ENCODE measurements around the gene ABHD10. TPM values are rescaled to one million over a fixed set of nuclear protein-coding genes. Genes with fewer than 3 reads are reported as not detected.

The ABHD10 gene
- total RNA-seq (2014; rRNA removed; shearing (Covaris generic); ENCODE audit: low replicate concordance), result 20.0 and 52.4 TPM in 2 replicates

- Histone ChIP-seq H3K4me3 (ENCODE audit: low read length) (peak within 1 kb of the TSS; percentile 94), H3K9me2 (replicated peaks; ENCODE audit: insufficient read depth, low read length) (no peaks in the 10 kb centered on the region), H3K27ac (ENCODE audit: low read length) (peak within 1 kb of the TSS; percentile 59), H3K4me2 (ENCODE audit: low read depth, low read length, poor library complexity, severe bottlenecking) (peak within 1 kb of the TSS; percentile 83), H3K9me3 (ENCODE audit: low read length) (no peaks in the 10 kb centered on the region), H3K27me3 (ENCODE audit: low read length) (no peaks in the 10 kb centered on the region), H3K79me2 (ENCODE audit: low read length) (peaks cover 50% of the 10 kb centered on the region), H3K36me3 (ENCODE audit: insufficient read depth, low read length) (peaks cover 22% of the 10 kb centered on the region), H3K4me1 (ENCODE audit: low read length) (peaks cover 37% of the 10 kb centered on the region), H3K9ac (ENCODE audit: low read length) (peak within 1 kb of the TSS; percentile 92), H4K20me1 (ENCODE audit: insufficient read depth, low read depth, low read length) (no peaks in the 10 kb centered on the region), H2AFZ (ENCODE audit: low read length) (peak within 1 kb of the TSS; percentile 87)
- peak; percentile 99 for DNase-seq
These were observed at the start of gene ABHD10 for GRCh38 chr3:111978583-111979433. ABHD10 (plus strand) TSS chr3:111979026; CDS start chr3:111979062, 36 bp downstream.

- Histone ChIP-seq H3K9ac (ENCODE audit: low read length) (no peak overlapping the region), H3K27me3 (ENCODE audit: low read length) (no peaks in the 10 kb centered on the region), H3K9me3 (ENCODE audit: low read length) (no peaks in the 10 kb centered on the region), H3K9me2 (replicated peaks; ENCODE audit: insufficient read depth, low read length) (no peaks in the 10 kb centered on the region), H3K4me3 (ENCODE audit: low read length) (no peak overlapping the region), H3K27ac (ENCODE audit: low read length) (no peak overlapping the region), H4K20me1 (ENCODE audit: insufficient read depth, low read depth, low read length) (no peaks in the 10 kb centered on the region), H2AFZ (ENCODE audit: low read length) (no peak overlapping the region), H3K36me3 (ENCODE audit: insufficient read depth, low read length) (no peaks in the 10 kb centered on the region), H3K79me2 (ENCODE audit: low read length) (no peaks in the 10 kb centered on the region), H3K4me1 (ENCODE audit: low read length) (peaks cover 4% of the 10 kb centered on the region; the same call in 1 of the 2 replicates), H3K4me2 (ENCODE audit: low read depth, low read length, poor library complexity, severe bottlenecking) (no peak overlapping the region)
- DNase-seq, result no peak
These were observed 49.3 kb upstream of the ABHD10 start for GRCh38 chr3:111929484-111929883.

- H3K27ac ChIP-seq (ENCODE audit: low read length), result no peak overlapping the region
- H3K9ac ChIP-seq (ENCODE audit: low read length), result no peak overlapping the region
- no peaks in the 10 kb centered on the region for H3K9me3 ChIP-seq (ENCODE audit: low read length)
- no peaks in the 10 kb centered on the region for H4K20me1 ChIP-seq (ENCODE audit: insufficient read depth, low read depth, low read length)
- H3K27me3 ChIP-seq (ENCODE audit: low read length), result no peaks in the 10 kb centered on the region
- no peaks in the 10 kb centered on the region for H3K79me2 ChIP-seq (ENCODE audit: low read length)
- no peak overlapping the region for H3K4me3 ChIP-seq (ENCODE audit: low read length)
- H3K4me2 ChIP-seq (ENCODE audit: low read depth, low read length, poor library complexity, severe bottlenecking), result no peak overlapping the region
- no peak overlapping the region for H2AFZ ChIP-seq (ENCODE audit: low read length)
- peaks cover 7% of the 10 kb centered on the region; the same call in 1 of the 2 replicates for H3K4me1 ChIP-seq (ENCODE audit: low read length)
- no peak for DNase-seq
- no peaks in the 10 kb centered on the region for H3K9me2 ChIP-seq (replicated peaks; ENCODE audit: insufficient read depth, low read length)
- no peaks in the 10 kb centered on the region for H3K36me3 ChIP-seq (ENCODE audit: insufficient read depth, low read length)
These were observed 45.9 kb upstream of the ABHD10 start for GRCh38 chr3:111932946-111933345.

DNA sequence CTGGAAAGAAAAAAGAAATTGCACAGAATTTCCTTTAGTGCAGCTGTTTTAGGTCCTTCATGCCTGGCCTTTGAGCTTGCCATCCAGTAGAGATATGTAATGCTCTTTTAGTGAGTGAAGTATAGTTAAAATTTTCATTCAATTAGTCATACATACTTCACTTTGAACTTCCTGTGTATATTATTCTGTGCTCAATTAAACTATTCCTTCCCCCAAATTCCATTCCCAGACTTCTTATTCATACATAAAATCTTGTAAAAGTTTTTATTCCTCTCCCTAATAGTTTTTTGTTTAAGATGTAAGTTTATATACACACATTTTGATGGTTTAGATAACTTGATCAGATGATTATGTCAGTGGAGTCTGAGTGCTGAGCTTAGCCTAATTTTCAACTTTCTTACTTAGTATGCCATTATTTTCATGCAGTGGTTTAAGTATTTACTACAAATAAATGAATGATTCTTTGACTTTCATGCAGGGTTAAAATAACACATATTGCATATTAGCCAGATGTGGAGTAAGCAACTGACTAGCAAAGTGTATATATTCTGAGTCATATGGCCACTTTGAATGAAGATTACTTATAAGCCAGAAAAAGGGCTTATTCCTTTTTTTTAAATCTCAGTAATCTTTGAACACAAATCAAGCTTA is 42.5 kb upstream of the ABHD10 start:
- H3K9me3 ChIP-seq (ENCODE audit: low read length), result no peaks in the 10 kb centered on the region
- no peaks in the 10 kb centered on the region for H3K9me2 ChIP-seq (replicated peaks; ENCODE audit: insufficient read depth, low read length)
- DNase-seq, result no peak
- H3K4me2 ChIP-seq (ENCODE audit: low read depth, low read length, poor library complexity, severe bottlenecking), result no peak overlapping the region
- no peaks in the 10 kb centered on the region for H3K36me3 ChIP-seq (ENCODE audit: insufficient read depth, low read length)
- H2AFZ ChIP-seq (ENCODE audit: low read length), result no peak overlapping the region
- H3K9ac ChIP-seq (ENCODE audit: low read length), result no peak overlapping the region
- no peaks in the 10 kb centered on the region for H3K27me3 ChIP-seq (ENCODE audit: low read length)
- no peaks in the 10 kb centered on the region for H4K20me1 ChIP-seq (ENCODE audit: insufficient read depth, low read depth, low read length)
- peaks cover 3% of the 10 kb centered on the region; the same call in 1 of the 2 replicates for H3K4me1 ChIP-seq (ENCODE audit: low read length)
- H3K79me2 ChIP-seq (ENCODE audit: low read length), result no peaks in the 10 kb centered on the region
- H3K27ac ChIP-seq (ENCODE audit: low read length), result no peak overlapping the region
- no peak overlapping the region for H3K4me3 ChIP-seq (ENCODE audit: low read length)

GRCh38 chr3:111936967-111937366 is 41.9 kb upstream of the ABHD10 start:
- H3K4me1 ChIP-seq (ENCODE audit: low read length), result 0 out of 2 replicates have a peak, but pooled peaks cover 3% of the 10 kb centered on the region
- H3K4me3 ChIP-seq (ENCODE audit: low read length), result no peak overlapping the region
- no peaks in the 10 kb centered on the region for H3K9me2 ChIP-seq (replicated peaks; ENCODE audit: insufficient read depth, low read length)
- no peaks in the 10 kb centered on the region for H3K79me2 ChIP-seq (ENCODE audit: low read length)
- no peaks in the 10 kb centered on the region for H3K36me3 ChIP-seq (ENCODE audit: insufficient read depth, low read length)
- no peak overlapping the region for H2AFZ ChIP-seq (ENCODE audit: low read length)
- no peaks in the 10 kb centered on the region for H4K20me1 ChIP-seq (ENCODE audit: insufficient read depth, low read depth, low read length)
- no peaks in the 10 kb centered on the region for H3K9me3 ChIP-seq (ENCODE audit: low read length)
- DNase-seq, result no peak
- no peak overlapping the region for H3K4me2 ChIP-seq (ENCODE audit: low read depth, low read length, poor library complexity, severe bottlenecking)
- H3K27me3 ChIP-seq (ENCODE audit: low read length), result no peaks in the 10 kb centered on the region
- H3K9ac ChIP-seq (ENCODE audit: low read length), result no peak overlapping the region
- H3K27ac ChIP-seq (ENCODE audit: low read length), result no peak overlapping the region

DNA sequence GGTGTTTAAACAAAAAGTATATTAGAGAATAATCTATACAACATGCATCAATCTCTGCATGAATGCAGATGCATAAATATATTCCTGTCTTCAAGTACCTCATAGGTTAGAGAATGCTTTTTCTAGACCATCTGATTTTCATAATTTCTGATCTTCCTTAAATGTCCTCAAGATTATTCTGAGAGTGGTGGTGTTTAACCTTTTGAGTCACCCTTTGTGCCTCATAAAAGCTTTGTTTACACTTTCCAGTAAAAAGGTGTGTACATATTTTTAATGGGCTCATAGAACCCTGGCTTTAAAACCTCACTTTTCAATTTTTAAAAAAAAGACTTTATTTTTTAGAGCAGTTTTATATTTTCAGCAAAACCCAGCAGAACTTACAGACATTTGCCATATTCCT is 41.0 kb upstream of the ABHD10 start:
- H3K9me2 ChIP-seq (replicated peaks; ENCODE audit: insufficient read depth, low read length), result no peaks in the 10 kb centered on the region

GRCh38 chr3:111939873-111940272 is 39.0 kb upstream of the ABHD10 start:
- Histone ChIP-seq H3K9ac (ENCODE audit: low read length) (no peak overlapping the region), H3K4me3 (ENCODE audit: low read length) (no peak overlapping the region), H3K4me1 (ENCODE audit: low read length) (0 out of 2 replicates have a peak, but pooled peaks cover 3% of the 10 kb centered on the region), H3K9me3 (ENCODE audit: low read length) (no peaks in the 10 kb centered on the region), H3K36me3 (ENCODE audit: insufficient read depth, low read length) (no peaks in the 10 kb centered on the region), H4K20me1 (ENCODE audit: insufficient read depth, low read depth, low read length) (no peaks in the 10 kb centered on the region), H3K4me2 (ENCODE audit: low read depth, low read length, poor library complexity, severe bottlenecking) (no peak overlapping the region), H3K27me3 (ENCODE audit: low read length) (no peaks in the 10 kb centered on the region), H3K27ac (ENCODE audit: low read length) (no peak overlapping the region), H2AFZ (ENCODE audit: low read length) (no peak overlapping the region), H3K9me2 (replicated peaks; ENCODE audit: insufficient read depth, low read length) (no peaks in the 10 kb centered on the region), H3K79me2 (ENCODE audit: low read length) (no peaks in the 10 kb centered on the region)
- DNase-seq, result no peak

More for the DNA sequence above, 41.0 kb upstream of the ABHD10 start:
- no peak for DNase-seq
- H3K36me3 ChIP-seq (ENCODE audit: insufficient read depth, low read length), result no peaks in the 10 kb centered on the region
- H3K4me2 ChIP-seq (ENCODE audit: low read depth, low read length, poor library complexity, severe bottlenecking), result no peak overlapping the region
- no peaks in the 10 kb centered on the region for H3K79me2 ChIP-seq (ENCODE audit: low read length)
- no peak overlapping the region for H2AFZ ChIP-seq (ENCODE audit: low read length)
- 0 out of 2 replicates have a peak, but pooled peaks cover 3% of the 10 kb centered on the region for H3K4me1 ChIP-seq (ENCODE audit: low read length)
- H4K20me1 ChIP-seq (ENCODE audit: insufficient read depth, low read depth, low read length), result no peaks in the 10 kb centered on the region
- no peak overlapping the region for H3K9ac ChIP-seq (ENCODE audit: low read length)
- H3K27ac ChIP-seq (ENCODE audit: low read length), result no peak overlapping the region
- no peak overlapping the region for H3K4me3 ChIP-seq (ENCODE audit: low read length)
- H3K9me3 ChIP-seq (ENCODE audit: low read length), result no peaks in the 10 kb centered on the region
- no peaks in the 10 kb centered on the region for H3K27me3 ChIP-seq (ENCODE audit: low read length)

DNA sequence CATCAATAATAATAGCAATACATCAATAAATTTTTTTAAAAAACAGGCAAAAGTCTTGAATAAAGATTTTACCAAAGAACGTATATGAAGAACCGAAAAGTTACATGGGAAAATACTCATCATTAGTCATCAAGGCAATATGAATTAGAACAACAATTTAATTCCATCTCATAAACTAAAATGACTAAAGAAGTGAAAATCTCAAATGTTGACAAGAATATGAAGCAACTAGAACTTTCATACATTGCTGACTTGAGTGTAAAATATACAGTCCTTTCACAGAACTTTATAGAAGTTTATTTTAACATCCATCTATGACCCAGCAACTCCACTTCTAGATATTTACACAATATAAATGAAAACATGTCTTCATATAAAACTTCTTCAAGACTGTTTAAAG is 35.3 kb upstream of the ABHD10 start:
- Histone ChIP-seq H3K79me2 (ENCODE audit: low read length) (no peaks in the 10 kb centered on the region), H3K9ac (ENCODE audit: low read length) (no peak overlapping the region), H3K4me3 (ENCODE audit: low read length) (no peak overlapping the region), H3K27me3 (ENCODE audit: low read length) (no peaks in the 10 kb centered on the region), H3K9me2 (replicated peaks; ENCODE audit: insufficient read depth, low read length) (no peaks in the 10 kb centered on the region), H2AFZ (ENCODE audit: low read length) (no peak overlapping the region), H3K9me3 (ENCODE audit: low read length) (no peaks in the 10 kb centered on the region), H4K20me1 (ENCODE audit: insufficient read depth, low read depth, low read length) (no peaks in the 10 kb centered on the region), H3K4me1 (ENCODE audit: low read length) (no peaks in the 10 kb centered on the region), H3K36me3 (ENCODE audit: insufficient read depth, low read length) (no peaks in the 10 kb centered on the region), H3K27ac (ENCODE audit: low read length) (no peak overlapping the region), H3K4me2 (ENCODE audit: low read depth, low read length, poor library complexity, severe bottlenecking) (no peak overlapping the region)
- no peak for DNase-seq
